GM21528 (cell line): Measurements from ENCODE around the gene PLXDC2.

Source experiments
- ATAC-seq: cut with Tn5 transposase; IDR thresholded peaks from one replicate; pipeline ENCODE4 v1.9.1; 2021; ENCODE audit warnings: mild to moderate bottlenecking, moderate library complexity; ENCODE audit not compliant: unreplicated experiment, low FRiP score

The PLXDC2 gene

DNA sequence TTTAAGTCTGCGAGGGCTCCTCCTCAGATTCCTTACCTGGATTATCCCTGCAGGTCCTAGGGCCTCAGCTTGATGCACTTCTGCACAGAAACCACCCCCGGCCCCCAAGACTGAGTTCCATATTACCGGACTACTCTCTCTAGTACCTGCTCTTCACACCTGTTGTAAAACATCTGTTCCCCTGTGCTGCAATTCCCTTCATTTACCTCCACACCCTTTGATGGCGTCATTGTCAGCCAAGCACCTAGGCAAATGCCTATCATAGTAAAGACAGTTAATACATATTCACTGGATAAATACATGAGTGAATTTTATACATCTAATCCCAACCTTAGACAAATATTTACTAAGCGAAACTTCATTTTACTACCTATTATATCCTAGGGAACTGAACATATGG is 275.5 kb downstream of the PLXDC2 start:
- ATAC-seq = no peak

DNA sequence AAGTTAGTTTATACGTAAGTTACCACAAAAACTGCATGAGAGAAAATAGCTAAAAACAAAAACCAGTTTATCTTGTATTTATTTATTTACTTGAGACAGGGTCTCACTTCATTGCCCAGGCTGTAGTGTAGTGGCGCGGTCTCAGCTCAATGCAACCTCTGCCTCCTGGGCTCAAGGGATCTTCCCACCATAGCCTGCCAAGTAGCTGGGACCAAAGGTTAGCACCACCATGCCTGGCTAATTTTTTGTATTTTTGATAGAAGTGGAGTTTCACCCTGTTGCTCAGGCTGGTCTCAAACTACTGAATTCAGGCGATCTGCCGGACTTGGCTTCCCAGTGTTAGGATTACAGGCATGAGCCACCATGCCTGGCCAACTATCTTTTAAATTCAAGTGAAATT is 277.4 kb downstream of the PLXDC2 start:
- ATAC-seq = no peak

DNA sequence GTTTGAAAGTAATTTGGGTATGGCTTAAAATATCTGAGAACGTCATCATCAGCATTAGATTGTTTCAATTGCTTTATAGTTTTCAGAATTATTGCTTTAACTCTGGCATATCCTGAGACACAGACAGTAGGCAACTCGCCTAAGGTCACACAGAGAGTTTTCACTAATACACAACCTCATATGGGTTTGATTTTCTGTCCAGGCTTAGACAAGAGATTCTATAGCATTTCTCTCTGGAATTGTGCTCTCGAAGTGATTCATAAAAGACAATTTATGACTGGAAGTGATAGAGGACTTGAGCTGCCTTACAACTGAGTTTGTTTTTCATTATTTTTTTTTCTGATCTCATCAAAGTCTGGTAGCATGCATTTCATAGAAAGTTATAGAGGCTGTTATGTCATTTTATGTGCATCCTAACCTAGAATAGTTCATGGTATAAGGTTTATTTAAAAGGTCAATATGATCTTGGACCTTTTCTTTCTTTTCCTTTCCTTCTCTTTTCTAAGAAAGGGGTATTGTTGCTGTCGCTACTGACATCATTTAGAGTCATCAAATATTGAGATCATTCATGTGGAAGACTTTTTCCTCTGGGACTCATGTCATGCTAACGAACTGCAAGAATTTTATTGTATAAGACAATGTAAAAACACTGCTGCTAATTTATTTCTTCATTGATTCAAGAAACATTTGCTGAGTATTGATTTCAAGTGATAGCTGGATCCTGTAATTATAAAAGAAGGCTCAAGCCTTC is 278.2 kb downstream of the PLXDC2 start:
- no peak for ATAC-seq

DNA sequence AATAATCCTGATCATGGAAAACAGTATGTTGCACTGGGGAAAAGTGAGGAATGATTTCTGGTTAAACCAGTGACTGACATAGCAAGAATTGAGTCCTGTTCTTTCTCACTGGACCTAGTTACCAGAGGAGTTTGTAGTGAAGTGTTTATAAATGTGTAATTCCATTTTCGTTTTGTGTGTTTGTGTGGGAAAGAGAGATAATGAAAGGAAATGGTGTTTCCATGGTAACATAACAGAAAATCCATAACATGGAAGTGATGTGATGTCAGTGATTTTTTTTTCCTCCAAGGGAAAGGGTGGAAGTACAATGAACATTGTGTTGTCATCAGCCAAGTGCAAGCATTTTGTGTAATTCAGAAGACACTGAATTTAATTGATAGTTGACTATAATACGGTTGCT is 283.9 kb downstream of the PLXDC2 start:
- ATAC-seq = no peak

DNA sequence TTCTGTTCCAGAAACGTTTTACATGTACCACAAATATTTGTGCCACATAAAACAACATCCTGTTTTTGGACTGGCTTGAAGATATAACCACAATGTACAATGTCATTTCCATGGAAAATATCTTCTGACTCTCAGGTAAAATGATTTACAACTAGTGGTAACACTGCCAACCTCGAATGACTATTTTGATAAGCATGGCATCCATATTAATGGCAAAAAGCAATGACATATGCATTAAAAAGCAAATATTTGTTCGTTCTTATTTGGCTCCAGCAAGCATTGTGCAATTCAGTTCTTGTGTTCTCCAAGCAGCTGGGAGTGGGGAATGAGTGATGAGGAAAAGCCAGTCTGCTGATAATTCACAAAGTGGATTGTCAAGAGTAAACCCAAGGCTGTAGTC is 289.0 kb downstream of the PLXDC2 start:
- no peak for ATAC-seq

DNA sequence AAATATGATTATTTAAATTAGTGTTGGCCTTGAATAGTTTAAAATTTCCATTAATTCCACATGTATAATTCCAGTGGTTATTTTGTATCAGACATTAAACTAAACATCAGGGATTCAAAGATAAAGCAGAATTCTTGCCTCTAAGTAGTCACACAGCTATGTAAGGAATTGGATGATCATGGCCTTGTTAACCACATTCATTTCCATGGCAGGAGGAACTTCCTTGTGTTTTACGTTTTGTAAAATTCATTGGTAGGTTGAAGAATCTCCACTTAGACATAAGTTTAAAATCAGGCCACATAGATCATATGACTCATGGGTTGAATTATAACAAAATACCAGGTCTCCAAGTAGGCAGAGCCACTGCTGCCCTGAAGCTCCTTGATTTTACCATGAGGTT is 289.7 kb downstream of the PLXDC2 start:
- ATAC-seq = no peak

DNA sequence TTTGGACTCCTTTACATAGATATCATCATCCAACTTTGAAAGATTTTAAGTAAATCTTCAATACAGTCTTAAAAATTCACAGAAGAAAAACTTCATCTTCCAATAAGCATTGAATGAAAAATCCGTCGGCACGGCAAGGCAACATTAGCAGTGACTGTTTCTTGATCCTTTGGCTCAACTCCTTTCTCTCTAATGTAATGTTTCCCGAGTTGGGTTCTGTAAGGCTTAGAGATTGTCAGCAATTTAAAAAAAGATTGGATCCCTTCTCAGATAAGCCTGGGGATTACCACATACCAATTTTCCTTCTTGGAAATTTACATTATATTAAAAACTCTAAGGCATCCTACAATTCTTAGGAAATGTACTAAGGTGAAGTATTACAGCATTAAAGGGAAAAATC is 291.8 kb downstream of the PLXDC2 start:
- no peak for ATAC-seq

DNA sequence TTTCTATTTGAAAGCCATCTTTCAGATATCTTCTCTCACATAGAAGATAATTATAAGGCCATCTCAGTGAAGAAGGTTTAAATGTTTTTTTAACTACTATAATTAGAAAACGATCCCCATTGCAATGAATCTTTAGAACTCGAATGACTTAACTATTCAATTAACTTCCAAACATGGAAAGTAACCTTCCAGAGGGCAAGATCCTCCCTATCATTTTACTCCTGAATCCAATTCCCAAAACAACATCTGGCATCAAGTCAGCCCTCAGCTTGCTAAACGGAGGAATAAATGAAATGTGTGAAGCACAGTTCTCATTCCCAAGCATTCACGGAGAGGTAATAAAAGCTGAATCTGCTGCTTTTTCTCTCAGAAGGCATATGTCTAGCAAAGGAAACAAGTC is 293.4 kb downstream of the PLXDC2 start:
- no peak for ATAC-seq

DNA sequence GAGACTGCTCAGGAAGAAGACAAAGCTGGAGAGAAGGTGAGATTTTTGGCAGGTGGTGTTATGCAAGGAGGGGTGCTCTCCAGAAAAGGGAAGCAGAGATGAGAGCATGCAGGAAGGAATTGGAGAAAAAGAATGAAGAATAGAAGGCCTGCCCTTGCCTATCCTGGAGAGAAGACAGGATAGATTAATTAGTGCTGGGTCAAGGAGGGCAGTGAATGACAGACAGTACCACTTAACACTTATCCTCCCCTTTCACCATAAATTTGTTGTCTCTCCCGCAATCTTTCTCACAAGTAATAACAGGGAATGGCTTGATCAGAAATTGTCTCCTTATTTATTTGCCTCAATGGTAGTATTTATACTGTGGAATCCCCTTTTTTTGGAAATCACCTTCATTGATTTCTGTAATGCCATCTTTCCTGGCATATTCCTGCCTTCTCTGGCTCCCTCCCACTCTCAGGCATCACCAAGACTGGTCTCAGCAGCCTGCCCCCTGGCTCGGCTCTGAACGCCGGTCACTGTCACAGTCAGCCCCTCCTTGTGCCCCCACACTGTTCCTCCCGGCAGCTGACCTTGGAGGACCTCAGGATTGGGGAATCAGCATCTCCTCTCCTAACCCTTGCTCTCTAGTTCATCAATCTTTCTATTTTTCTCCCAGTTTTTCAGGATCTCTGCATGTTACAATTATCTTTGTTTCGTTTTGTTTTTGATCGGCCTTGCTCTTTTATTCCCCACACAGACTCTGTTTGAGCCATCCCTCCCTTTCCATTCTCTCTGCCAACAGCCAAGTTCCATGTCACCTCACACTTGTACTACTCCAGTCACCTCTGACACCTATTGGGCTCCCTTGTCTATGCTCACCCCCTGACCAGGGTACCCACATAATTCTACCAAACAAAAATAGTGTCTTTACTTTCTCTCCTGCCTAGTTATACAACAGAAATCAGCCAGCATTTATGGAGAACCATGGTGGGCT is 294.2 kb downstream of the PLXDC2 start:
- ATAC-seq = no peak

DNA sequence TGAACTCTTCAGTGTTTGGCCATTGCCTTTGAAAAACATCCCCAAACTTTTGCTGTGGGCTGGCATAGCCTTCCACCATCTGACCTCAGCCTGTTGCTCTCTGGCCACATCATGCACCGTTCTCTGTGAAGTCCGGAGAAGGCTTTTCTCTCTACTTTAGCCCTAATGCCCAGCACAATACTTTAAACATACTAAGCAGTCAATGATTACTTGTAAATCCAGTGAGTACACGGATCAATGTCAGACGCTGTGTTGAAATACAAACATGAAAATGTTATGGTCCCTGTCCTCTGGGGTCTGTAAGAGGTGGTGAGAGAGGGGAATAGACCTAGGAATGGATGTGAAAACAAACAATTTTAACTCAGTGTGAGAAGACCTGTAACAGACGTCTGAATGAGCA is 297.9 kb downstream of the PLXDC2 start:
- ATAC-seq = no peak

DNA sequence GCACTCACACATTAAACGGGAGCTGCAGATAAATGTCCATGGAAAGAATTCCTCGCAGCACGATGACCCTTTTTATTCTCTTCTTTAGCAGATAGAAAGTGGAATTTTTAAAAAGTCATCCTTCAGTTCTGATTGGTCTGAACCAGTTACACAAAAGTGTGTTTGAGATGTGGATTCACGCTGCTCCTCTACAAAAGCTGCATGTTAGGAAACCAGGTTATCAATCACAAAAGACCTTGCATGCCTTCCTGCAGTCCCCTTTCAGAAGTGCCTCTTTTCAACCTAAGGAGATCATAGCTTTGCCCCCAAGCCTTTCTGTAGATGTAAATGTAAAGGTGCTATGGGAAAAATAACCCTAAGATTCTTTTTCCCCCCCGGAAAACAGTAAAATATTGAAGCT is 299.7 kb downstream of the PLXDC2 start:
- no peak for ATAC-seq

DNA sequence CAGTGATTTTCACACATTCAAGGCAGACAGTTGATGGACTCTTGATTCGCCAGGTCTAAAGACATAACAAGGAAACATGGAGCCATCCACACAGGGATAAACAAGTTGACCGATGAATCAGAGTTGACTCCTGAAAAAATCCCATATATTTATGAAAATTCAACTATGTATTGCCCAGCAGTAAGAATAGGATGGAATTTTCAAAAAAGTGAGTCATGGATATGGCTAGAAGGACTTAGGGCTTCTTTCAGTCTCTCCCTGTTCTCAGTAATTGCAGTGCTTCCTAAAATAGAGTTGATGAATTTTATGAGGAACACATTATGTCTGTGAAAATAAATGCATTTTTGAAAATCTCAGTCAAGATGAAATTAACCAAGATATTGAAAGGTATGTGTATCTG is 301.2 kb downstream of the PLXDC2 start:
- no peak for ATAC-seq

DNA sequence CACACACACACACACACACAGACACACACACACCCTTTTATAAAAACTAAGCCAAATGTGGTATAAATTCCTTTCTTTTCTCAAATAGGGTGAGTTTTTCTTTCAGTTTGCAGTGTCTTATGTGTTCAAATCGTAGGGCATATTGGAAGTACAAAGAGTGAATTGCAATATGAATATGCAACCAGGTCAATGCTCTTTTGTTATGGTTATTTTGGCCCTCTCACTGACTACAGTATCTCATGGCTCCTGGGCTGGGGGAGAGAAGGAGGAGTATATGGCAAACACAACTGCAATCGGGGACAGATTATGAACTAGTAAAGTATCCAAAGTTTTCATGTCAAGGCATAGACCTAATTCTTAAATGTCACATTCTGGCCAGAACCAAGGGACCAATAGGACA is 301.9 kb downstream of the PLXDC2 start:
- ATAC-seq = no peak

DNA sequence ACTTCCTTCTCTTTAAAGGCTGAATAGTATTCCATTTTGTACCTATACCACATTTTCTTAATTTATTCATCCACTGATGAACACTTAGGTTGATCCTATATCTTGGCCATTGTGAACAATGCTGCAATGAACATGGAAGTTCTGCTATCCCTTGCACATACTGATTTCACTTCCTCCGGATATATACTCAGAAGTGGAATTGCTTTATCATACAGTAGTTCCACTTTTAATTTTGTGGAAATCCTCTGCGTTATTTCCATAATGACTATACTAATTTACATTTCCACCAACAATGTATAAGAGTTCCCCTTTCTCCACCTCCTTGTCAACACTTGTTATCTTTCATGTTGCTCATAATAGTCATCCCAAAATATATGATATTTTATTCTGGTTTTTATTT is 312.6 kb downstream of the PLXDC2 start:
- no peak for ATAC-seq

DNA sequence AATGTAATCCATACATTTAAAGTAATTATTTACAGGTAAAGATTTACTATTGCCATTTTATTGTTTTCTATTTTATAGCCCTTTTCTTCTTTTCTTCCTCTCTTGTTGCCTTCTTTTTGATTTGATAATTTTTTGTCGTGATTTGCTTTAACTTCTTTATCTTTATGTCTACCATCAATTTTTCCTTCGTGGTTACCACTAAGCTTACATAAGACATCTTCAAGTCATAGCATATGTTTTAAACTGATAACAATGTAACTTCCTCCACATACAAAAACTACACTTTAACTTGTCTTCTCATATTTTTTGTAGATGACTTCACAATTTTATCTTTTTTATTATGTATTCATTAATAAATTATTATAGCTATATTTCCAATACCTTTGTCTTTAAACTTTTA is 316.6 kb downstream of the PLXDC2 start:
- no peak for ATAC-seq

DNA sequence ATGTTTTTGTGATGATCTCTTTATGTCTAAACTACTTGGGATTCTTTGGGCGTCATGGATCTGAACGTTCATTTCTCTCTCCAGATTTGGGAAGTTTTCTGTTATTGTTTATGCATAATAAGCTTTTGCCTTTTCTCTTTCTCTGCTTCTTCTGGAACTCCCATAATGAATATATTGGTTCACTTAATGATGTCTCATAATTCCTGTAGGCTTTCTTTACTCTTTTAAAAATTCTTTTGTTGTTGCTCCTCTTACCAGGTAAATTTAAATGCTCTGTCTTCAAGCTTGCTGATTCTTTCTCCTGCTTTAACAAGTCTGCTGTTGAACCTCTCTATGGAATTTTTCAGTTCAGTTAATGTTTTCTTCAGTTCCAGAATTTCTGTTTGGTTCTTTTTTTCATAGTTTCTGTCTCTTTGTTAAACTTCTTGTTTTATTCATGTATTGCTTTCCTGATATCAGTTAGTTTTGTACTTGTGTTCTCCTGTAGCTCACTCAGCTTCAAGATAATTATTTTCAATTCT is 317.5 kb downstream of the PLXDC2 start:
- ATAC-seq = no peak

DNA sequence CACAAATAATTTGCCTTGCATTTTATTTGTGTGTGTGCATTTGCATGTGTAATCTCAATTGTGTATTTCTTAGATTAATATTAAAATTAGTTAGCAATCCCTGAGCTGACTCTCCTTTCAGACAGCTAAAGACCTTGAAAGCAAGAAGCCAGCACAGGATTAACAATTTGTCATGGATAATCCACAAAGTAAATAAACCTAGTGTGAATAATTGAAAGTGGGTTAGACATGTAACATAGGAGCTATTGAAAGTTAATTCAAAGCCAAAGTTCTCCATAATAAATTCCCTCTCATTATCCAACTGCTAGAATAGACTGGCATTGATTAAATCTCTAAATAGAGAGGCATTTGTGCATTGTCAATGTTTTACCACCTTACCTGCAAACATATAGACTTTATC is 326.1 kb downstream of the PLXDC2 start:
- no peak for ATAC-seq

DNA sequence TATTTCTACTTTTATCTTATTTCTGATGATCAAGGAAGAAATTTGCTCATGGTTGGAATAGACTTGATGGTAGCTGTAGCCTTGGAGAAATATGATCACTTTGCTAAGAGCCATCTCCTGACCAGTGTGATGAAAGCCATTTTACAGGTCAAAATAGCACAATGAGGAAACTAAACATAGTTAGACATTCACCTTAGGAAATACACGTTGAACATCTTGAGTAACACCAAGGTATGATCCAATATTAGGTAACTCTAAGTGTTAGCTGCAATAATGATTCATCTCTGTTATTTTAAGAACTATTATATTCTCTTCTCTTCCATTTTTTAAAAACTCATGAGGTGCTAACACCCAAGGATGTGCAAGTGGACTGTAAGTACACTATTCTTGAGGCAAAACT is 328.0 kb downstream of the PLXDC2 start:
- no peak for ATAC-seq

DNA sequence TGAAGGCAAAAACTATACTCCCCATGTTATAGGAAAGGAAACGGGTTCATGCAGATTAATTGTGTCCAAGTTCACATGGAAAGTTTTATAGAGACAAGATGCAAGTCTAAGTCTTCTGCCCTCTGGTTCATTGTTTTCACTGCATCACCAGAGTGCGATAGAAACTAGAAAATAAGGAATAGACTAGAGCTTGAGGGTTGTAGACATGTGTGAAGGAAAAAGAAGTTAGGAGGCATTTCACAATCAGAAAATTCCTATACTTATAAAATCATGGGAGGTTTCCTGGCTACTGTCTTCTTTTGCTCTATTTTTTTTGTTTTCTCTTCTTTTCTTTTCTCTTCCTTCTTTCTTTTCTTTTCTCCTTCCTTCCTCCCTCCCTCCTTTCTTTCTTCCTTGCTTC is 329.8 kb downstream of the PLXDC2 start:
- ATAC-seq = no peak

DNA sequence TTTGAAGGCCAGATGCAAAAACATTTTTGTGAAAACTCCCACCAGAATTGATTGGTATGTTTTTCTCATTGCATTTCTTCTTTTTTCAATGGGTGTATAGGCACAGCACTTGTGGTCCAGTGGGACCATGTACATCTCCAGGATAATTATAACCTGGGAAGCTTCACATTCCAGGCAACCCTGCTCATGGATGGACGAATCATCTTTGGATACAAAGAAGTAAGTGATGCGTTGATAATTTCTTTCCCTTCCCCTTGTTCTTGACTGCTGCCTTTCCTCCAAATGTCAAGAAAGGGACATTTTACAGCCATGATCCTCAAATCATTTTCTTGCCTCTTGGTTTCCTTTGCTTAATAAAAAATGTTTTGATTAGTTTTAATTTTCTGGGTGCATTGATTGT is 331.5 kb downstream of the PLXDC2 start:
- ATAC-seq = no peak

DNA sequence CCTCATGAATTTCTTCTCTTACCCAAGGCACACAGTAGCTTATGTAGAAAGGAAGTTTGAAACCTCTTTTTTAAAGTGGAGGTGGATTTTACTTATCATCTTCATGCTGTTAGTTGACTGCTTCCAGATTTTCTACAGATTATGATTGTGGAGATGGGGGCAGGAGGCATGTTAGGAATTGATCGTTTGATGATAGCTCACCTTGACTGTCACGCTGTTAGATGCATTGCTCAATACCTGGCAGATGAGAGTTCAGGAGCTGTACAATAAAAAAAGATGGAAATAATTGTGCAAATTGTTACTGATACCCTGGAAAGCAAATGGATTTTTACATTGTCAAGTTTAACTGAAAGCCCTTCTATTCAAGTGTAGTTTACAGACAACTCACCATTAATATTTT is 340.3 kb downstream of the PLXDC2 start:
- ATAC-seq = no peak

DNA sequence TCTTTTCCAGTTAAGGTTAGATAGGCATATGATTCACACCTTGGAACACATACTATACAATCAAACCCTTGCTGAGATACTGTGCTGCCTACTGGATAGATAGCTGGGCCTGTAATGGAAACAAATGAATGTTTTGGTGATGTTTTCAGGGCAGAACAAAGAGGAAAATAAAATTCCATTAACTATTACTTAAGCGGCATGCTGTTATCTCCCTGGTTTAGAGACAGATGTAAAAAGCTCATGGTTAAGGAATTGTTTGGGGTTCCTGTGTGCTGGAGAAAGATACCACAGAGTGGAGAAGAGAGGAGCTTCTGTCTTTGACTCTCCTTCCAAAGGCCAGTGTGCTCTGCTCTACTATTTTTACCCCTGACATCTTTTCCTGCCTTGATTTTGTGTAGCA is 341.1 kb downstream of the PLXDC2 start:
- no peak for ATAC-seq
